Gastrocnemius medialis (tissue), 4 donors: ENCODE measurements around the gene UBXN2A.

Experiments
- CTCF ChIP-seq, 5 experiments: fragments of 450-650 bp in 3 of 5; fragments of 200-600 bp in 2 of 5; sonication (generic) in 2 of 5; IDR thresholded peaks in 4 of 5; conservative IDR thresholded peaks in 1 of 5; 1 replicate in 4 of 5; 2 replicates in 1 of 5; pipeline ENCODE4 v1.5.1; 2016 to 2019; ENCODE audit warnings: antibody characterized with exemption in 5 of 5, mild to moderate bottlenecking in 3 of 5, moderate library complexity in 3 of 5
- POLR2A ChIP-seq, 2 donors: fragments of 450-650 bp; IDR thresholded peaks; one replicate each; pipeline ENCODE4 v1.6.1; 2017; ENCODE audit warnings: antibody characterized with exemption in 2 of 2, mild to moderate bottlenecking in 2 of 2, moderate library complexity in 2 of 2

GRCh38 chr2:24019729-24020128 lies 79.5 kb downstream of the UBXN2A start:
- TF ChIP-seq POLR2A (IDR thresholded peaks at IDR 0.05) (no peak), CTCF (IDR thresholded peaks at IDR 0.05 in 4 of 5, conservative IDR thresholded peaks at IDR 0.05 in 1 of 5) (no peak)
